ENCODE results near the gene CCDC170. TPM values are rescaled to one million over a fixed set of nuclear protein-coding genes. Genes with fewer than 3 reads are reported as not detected.

The CCDC170 gene
- total RNA-seq, 1 experiment from 2014 or later, result 0.12 TPM

DNA sequence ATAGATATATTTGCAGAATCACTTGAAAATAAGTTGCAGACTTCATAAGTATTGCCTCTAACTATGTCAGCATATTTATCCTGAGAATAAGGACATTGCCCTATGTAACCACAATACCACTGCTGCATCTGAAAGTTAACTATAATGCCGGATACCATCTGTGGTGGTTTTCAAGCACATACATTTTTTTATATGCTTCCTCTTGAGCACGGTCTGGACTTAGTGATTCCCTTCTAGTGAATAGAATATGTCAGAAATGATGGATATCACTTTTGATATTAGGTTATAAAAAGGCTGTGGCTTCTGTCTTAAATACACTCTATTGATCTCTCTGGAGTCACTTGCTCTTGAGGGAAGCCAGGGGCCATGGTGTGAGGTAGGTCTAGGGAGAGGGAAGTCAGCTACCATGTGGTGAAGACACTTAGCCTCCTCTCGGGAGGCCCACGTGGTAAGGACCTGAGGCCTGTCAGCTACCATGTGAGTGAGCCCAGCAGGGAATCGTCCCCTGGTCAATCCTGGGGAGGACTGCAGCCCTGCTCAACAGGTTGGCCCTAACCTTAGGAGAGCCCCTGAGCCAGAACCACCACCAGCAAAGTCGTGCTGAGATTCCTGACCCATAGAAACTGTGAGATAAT lies 57.5 kb downstream of the CCDC170 start:
- TF ChIP-seq ZNF274 (IDR thresholded peaks at IDR 0.05; ENCODE audit: low read depth, low read length) (no peak), SP1 (IDR thresholded peaks at IDR 0.05; ENCODE audit: low read depth) (no peak), JUND (IDR thresholded peaks at IDR 0.05) (no peak), CEBPB (IDR thresholded peaks at IDR 0.05; ENCODE audit: low read depth) (no peak), FOSL1 (IDR thresholded peaks at IDR 0.05; ENCODE audit: low read depth) (no peak), CTCF (IDR thresholded peaks at IDR 0.05 in 2 of 3, conservative IDR thresholded peaks at IDR 0.05 in 1 of 3; ENCODE audit: borderline replicate concordance in 1 of 3, insufficient read depth in 1 of 3, low read depth in 2 of 3, low read length in 2 of 3) (no peak), EZH2 (IDR thresholded peaks at IDR 0.05) (no peak), RAD21 (IDR thresholded peaks at IDR 0.05; ENCODE audit: low read depth) (no peak)
- TF ChIP-seq, protein P1, sequence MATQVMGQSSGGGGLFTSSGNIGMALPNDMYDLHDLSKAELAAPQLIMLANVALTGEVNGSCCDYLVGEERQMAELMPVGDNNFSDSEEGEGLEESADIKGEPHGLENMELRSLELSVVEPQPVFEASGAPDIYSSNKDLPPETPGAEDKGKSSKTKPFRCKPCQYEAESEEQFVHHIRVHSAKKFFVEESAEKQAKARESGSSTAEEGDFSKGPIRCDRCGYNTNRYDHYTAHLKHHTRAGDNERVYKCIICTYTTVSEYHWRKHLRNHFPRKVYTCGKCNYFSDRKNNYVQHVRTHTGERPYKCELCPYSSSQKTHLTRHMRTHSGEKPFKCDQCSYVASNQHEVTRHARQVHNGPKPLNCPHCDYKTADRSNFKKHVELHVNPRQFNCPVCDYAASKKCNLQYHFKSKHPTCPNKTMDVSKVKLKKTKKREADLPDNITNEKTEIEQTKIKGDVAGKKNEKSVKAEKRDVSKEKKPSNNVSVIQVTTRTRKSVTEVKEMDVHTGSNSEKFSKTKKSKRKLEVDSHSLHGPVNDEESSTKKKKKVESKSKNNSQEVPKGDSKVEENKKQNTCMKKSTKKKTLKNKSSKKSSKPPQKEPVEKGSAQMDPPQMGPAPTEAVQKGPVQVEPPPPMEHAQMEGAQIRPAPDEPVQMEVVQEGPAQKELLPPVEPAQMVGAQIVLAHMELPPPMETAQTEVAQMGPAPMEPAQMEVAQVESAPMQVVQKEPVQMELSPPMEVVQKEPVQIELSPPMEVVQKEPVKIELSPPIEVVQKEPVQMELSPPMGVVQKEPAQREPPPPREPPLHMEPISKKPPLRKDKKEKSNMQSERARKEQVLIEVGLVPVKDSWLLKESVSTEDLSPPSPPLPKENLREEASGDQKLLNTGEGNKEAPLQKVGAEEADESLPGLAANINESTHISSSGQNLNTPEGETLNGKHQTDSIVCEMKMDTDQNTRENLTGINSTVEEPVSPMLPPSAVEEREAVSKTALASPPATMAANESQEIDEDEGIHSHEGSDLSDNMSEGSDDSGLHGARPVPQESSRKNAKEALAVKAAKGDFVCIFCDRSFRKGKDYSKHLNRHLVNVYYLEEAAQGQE (IDR thresholded peaks at IDR 0.05; ENCODE audit: low read depth), result no peak
- Histone ChIP-seq H3K36me3 (ENCODE audit: control insufficient read depth in 1 of 2, insufficient read depth in 2 of 2, low read length in 2 of 2) (no peaks in the 10 kb centered on the region), H3K9me2 (ENCODE audit: insufficient read depth) (no peaks in the 10 kb centered on the region), H4K20me1 (ENCODE audit: insufficient read depth) (no peaks in the 10 kb centered on the region), H3K4me3 (replicated peaks in 1 of 2; ENCODE audit: low read depth in 1 of 2, low read length in 2 of 2) (no peak overlapping the region), H3K9me3 (ENCODE audit: control insufficient read depth in 1 of 2, insufficient read depth in 1 of 2, low read depth in 1 of 2, low read length in 2 of 2) (no peaks in the 10 kb centered on the region), H3K4me2 (ENCODE audit: low read length) (no peak overlapping the region), H3K27me3 (ENCODE audit: insufficient read depth, low read length) (no peaks in the 10 kb centered on the region), H3K27ac (ENCODE audit: low read depth, low read length) (no peak overlapping the region), H3K9ac (ENCODE audit: low read length) (no peak overlapping the region), H2AFZ (ENCODE audit: low read depth, low read length, poor library complexity, severe bottlenecking) (peak overlapping the region; percentile 3), H3K79me2 (ENCODE audit: insufficient read depth, low read length) (no peaks in the 10 kb centered on the region), H3K4me1 (ENCODE audit: control insufficient read depth in 1 of 2, insufficient read depth in 2 of 2, low read length in 2 of 2) (no peaks in the 10 kb centered on the region)
- no TSS peak for BruUV-seq (replicated peaks)
- ATAC-seq, result no peak
- ChIA-PET RAD21 (ENCODE audit: low non-redundant PET in 1 of 2, low total read pairs in 2 of 2, uncharacterized antibody in 2 of 2, unreplicated experiment in 2 of 2) (no interaction called here), POLR2A (no interaction called here), CTCF (no interaction called here)
- DNase-seq (ENCODE audit: low read depth, low spot score), result no peak
- intact Hi-C loops (cut with micrococcal nuclease), result no loop called here
